OCI-LY7 (cell line): Measurements from ENCODE around the gene RNF166. TPM values are rescaled to one million over a fixed set of nuclear protein-coding genes. Genes with fewer than 3 reads are reported as not detected.
A peak's percentile ranks its signal among the peaks of the same experiment; 100 is the strongest.

Source experiments
- BruUV-seq: library from RNA; stranded (reverse); fragments of 400-500 nt; replicated peaks from 2 replicates; lab custom pipeline; 2021; lab: Mats Ljungman, UMichigan
- CTCF ChIA-PET: fragments of 300-600 bp; sonication (Branson Sonifier 250); formaldehyde crosslinking; loops from one replicate; lab custom pipeline; 2022; ENCODE audit warnings: antibody characterized with exemption; ENCODE audit not compliant: unreplicated experiment; lab: Charles Lee
- POLR2A ChIA-PET: fragments of 300-600 bp; sonication (Branson Sonifier 250); formaldehyde crosslinking; loops from one replicate; lab custom pipeline; 2022; ENCODE audit warnings: antibody characterized with exemption; lab: Charles Lee
- DNase-seq: peaks from one replicate; pipeline ENCODE4 v3.0.0-alpha.2; 2015; ENCODE audit warnings: low spot score
- H2AFZ ChIP-seq: fragments of 200-600 bp; sonication (generic), shearing (Covaris generic); 2 replicates; pipeline ENCODE4 v1.6.1; 2014; ENCODE audit warnings: mild to moderate bottlenecking, antibody characterized with exemption, low read length, moderate library complexity
- H3K27ac ChIP-seq: fragments of 200-600 bp; sonication (generic); 2 replicates; pipeline ENCODE4 v1.5.1; 2014; ENCODE audit warnings: mixed run types, low read depth, mild to moderate bottlenecking, moderate library complexity, low read length, inconsistent platforms; ENCODE audit not compliant: poor library complexity, severe bottlenecking
- H3K36me3 ChIP-seq: fragments of 200-600 bp; sonication (generic); 2 replicates; pipeline ENCODE4 v1.6.1; 2014; ENCODE audit warnings: mild to moderate bottlenecking, antibody characterized with exemption, low read length, moderate library complexity, mixed read lengths; ENCODE audit not compliant: insufficient read depth
- H3K4me1 ChIP-seq: fragments of 200-600 bp; sonication (generic); 2 replicates; pipeline ENCODE4 v1.5.1; 2014; ENCODE audit warnings: mild to moderate bottlenecking, low read length; ENCODE audit not compliant: insufficient read depth, poor library complexity, severe bottlenecking
- H3K4me2 ChIP-seq: fragments of 200-600 bp; sonication (generic); 2 replicates; pipeline ENCODE4 v1.6.1; 2014; ENCODE audit warnings: mild to moderate bottlenecking, low read length
- H3K4me3 ChIP-seq: fragments of 200-600 bp; sonication (generic); 2 replicates; pipeline ENCODE4 v1.5.1; 2014; ENCODE audit warnings: mild to moderate bottlenecking, low read depth, low read length; ENCODE audit not compliant: poor library complexity, severe bottlenecking
- H3K79me2 ChIP-seq: fragments of 200-600 bp; sonication (generic); 2 replicates; pipeline ENCODE4 v1.6.1; 2016; ENCODE audit warnings: low read depth, mild to moderate bottlenecking, low read length, moderate library complexity, mixed read lengths; ENCODE audit not compliant: insufficient read depth
- H3K9me2 ChIP-seq: fragments of 200-600 bp; sonication (generic); 2 replicates; pipeline ENCODE4 v1.6.1; 2016; ENCODE audit warnings: mild to moderate bottlenecking, low read length, mixed read lengths; ENCODE audit not compliant: insufficient read depth
- H3K9me3 ChIP-seq: fragments of 200-600 bp; sonication (generic); 2 replicates; pipeline ENCODE4 v1.6.1; 2014; ENCODE audit warnings: mild to moderate bottlenecking, mixed run types, low read length, mixed read lengths
- H4K20me1 ChIP-seq: fragments of 200-600 bp; sonication (generic); 2 replicates; pipeline ENCODE4 v1.6.1; 2014; ENCODE audit warnings: mild to moderate bottlenecking, antibody characterized with exemption, low read length, moderate library complexity, mixed read lengths; ENCODE audit not compliant: insufficient read depth
- EZH2phosphoT487 ChIP-seq: fragments of 200-600 bp; sonication (generic); IDR thresholded peaks from 2 replicates; pipeline ENCODE4 v1.6.1; 2018; ENCODE audit warnings: low read depth, borderline replicate concordance, mild to moderate bottlenecking, mixed run types, antibody characterized with exemption, low read length, moderate library complexity, mixed read lengths
- intact Hi-C: fragments of 100-400 bp; cut with micrococcal nuclease; formaldehyde crosslinking; loops from one replicate; pipeline ENCODE4 v1.10.0; 2022; ENCODE audit not compliant: unreplicated experiment
- total RNA-seq, 2 experiments: library from RNA; depleted of rRNA in 1 of 2; stranded (reverse); fragments of >200 nt in 1 of 2; shearing (Covaris generic) in 1 of 2; gene quantifications; 2 replicates each; pipeline ENCODE4 v1.2.3, GENCODE V29; 2014 to 2022
- TF ChIP-seq, protein P1 (sequence below): fragments of 200-600 bp; sonication (generic); conservative IDR thresholded peaks from 2 replicates; pipeline ENCODE4 v1.5.1; 2014; ENCODE audit warnings: mild to moderate bottlenecking, antibody characterized with exemption, low read length, moderate library complexity, mixed read lengths

The RNF166 gene
- total RNA-seq, 2 experiments from 2014 or later, result 52.4 to 56.2 TPM

DNA sequence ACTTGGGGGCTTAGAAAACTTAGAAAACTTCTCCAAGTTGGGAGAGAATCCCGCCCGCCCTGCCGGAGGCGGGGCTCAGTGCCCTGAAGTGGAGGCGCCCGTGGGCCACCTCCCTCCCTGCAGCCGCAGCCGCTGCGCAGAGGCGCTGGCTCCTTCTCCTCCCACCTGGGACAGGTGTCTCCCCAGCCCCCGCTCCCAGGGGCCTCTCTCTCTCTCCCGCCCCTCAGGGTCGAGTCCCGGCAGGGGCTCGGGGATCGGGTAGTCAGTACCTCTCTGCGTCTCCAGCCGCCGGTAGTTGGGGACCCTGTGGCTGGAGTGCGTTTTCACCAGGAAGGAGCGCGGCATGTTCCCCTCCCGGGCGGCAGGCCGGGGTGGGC lies 20.2 kb downstream of the RNF166 start:
- no TSS peak for BruUV-seq
- DNase-seq, result no peak
- H3K9me2 ChIP-seq, result no peaks in the 10 kb centered on the region
- no peaks in the 10 kb centered on the region for H4K20me1 ChIP-seq
- H3K27ac ChIP-seq, result peak overlapping the region; percentile 0
- H3K79me2 ChIP-seq, result no peaks in the 10 kb centered on the region
- peak overlapping the region; percentile 82 for H3K4me2 ChIP-seq
- TF ChIP-seq, protein P1, sequence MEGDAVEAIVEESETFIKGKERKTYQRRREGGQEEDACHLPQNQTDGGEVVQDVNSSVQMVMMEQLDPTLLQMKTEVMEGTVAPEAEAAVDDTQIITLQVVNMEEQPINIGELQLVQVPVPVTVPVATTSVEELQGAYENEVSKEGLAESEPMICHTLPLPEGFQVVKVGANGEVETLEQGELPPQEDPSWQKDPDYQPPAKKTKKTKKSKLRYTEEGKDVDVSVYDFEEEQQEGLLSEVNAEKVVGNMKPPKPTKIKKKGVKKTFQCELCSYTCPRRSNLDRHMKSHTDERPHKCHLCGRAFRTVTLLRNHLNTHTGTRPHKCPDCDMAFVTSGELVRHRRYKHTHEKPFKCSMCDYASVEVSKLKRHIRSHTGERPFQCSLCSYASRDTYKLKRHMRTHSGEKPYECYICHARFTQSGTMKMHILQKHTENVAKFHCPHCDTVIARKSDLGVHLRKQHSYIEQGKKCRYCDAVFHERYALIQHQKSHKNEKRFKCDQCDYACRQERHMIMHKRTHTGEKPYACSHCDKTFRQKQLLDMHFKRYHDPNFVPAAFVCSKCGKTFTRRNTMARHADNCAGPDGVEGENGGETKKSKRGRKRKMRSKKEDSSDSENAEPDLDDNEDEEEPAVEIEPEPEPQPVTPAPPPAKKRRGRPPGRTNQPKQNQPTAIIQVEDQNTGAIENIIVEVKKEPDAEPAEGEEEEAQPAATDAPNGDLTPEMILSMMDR, result no peak
- no peak for TF ChIP-seq EZH2phosphoT487
- H3K36me3 ChIP-seq, result no peaks in the 10 kb centered on the region
- peak overlapping the region; percentile 77 for H3K4me3 ChIP-seq
- peaks cover 47% of the 10 kb centered on the region for H3K4me1 ChIP-seq
- CTCF ChIA-PET, result no interaction called here
- peak overlapping the region; percentile 47; the same call in 1 of the 2 replicates for H2AFZ ChIP-seq
- no peaks in the 10 kb centered on the region for H3K9me3 ChIP-seq
- POLR2A ChIA-PET, result interaction anchor here (0.7 kb wide), 1 partner anchor 13 kb away, joined by 6 read pairs; no protein-coding TSS in a partner anchor
- intact Hi-C loops, result loop anchor here (1.0 kb wide), 1 partner anchor 12 kb away; no protein-coding TSS in a partner anchor

DNA sequence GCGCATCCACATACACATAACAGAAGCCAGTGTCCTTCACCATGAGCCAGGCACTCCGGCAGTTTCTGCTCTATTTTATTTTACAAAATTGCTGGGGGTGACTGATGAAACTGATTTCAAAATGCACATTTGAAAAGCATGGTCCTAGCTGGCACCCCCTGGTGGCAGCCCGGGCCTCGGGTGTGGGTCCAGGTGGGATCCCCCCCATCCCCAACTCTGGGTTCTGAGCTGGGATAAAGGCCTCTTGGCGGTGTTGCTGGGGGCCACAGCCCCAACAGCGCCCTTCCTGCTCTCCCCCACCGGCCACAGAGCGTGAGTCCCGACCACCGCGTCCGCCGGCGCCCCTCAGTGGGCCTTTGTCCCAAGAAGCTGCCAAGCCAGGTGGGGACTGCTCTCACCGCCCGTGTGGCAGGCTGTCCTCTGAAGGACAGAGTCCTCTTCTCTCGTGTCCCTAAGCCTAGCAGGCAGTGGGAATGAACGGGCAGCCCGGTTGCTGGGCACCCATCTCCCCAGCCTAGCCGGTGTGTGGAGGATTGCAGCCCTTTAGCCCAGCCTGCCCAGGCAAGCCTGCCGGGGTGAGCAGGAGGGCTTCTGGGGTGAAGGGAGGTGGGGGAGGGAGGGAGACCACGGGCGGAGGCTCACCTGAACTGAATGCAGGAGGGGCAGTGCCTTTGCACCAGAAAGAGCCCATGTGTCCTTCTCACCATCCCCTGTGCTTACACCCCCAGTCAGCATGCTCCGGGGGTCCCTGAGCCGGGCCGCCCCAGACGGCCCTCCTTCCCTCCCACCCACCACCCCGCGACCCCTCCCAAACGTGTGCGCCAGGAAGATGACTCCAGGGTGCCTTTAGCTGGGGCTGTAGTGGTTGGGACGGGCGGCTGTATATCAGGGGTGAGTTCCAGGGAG lies 20.8 kb downstream of the RNF166 start:
- Histone ChIP-seq H3K4me1 (peaks cover 53% of the 10 kb centered on the region), H3K79me2 (no peaks in the 10 kb centered on the region), H4K20me1 (no peaks in the 10 kb centered on the region), H3K9me3 (no peaks in the 10 kb centered on the region), H2AFZ (peak overlapping the region; percentile 47; the same call in 1 of the 2 replicates), H3K36me3 (no peaks in the 10 kb centered on the region), H3K9me2 (no peaks in the 10 kb centered on the region), H3K4me3 (peak overlapping the region; percentile 77), H3K27ac (peak overlapping the region; percentile 0), H3K4me2 (peak overlapping the region; percentile 82)
- ChIA-PET CTCF (interaction anchor here (1.2 kb wide), 1 partner anchor 21 kb away, joined by 3 read pairs; no protein-coding TSS in a partner anchor), POLR2A (interaction anchor here (0.6 to 0.7 kb wide), 2 partner anchors 12 to 19 kb away, joined by 3 to 6 read pairs; no protein-coding TSS in a partner anchor)
- peak; percentile 65 for DNase-seq
- intact Hi-C loops, result loop anchor here (1.0 kb wide), 2 partner anchors 13 to 34 kb away; partner anchors contain the start of gene CYBA
- BruUV-seq, result no TSS peak
- TF ChIP-seq, protein P1, result peak; percentile 96
- TF ChIP-seq EZH2phosphoT487, result no peak
